GM23248 (cell line): Measurements from ENCODE around the gene MAPK10. TPM values are rescaled to one million over a fixed set of nuclear protein-coding genes. Genes with fewer than 3 reads are reported as not detected.
A peak's percentile ranks its signal among the peaks of the same experiment; 100 is the strongest.

Source experiments
- DNase-seq: peaks from one replicate; pipeline ENCODE4 v3.0.0-alpha.2; 2015
- H2AFZ ChIP-seq: fragments of 200-600 bp; sonication (generic); 2 replicates; pipeline ENCODE4 v1.6.1; 2016; ENCODE audit warnings: antibody characterized with exemption
- H3F3A ChIP-seq: fragments of 200-600 bp; sonication (generic); 2 replicates; pipeline ENCODE4 v1.6.1; 2016; ENCODE audit warnings: mild to moderate bottlenecking, antibody characterized with exemption, mixed run types; ENCODE audit not compliant: insufficient read depth
- H3K27ac ChIP-seq: fragments of 200-600 bp; sonication (generic); 2 replicates; pipeline ENCODE4 v1.5.1; 2016; ENCODE audit warnings: mild to moderate bottlenecking
- H3K27me3 ChIP-seq: fragments of 200-600 bp; sonication (generic); replicated peaks from 2 replicates; pipeline ENCODE4 v1.6.1; 2016; ENCODE audit warnings: mild to moderate bottlenecking; ENCODE audit not compliant: insufficient read depth
- H3K36me3 ChIP-seq: fragments of 200-600 bp; sonication (generic); 2 replicates; pipeline ENCODE4 v1.6.1; 2016; ENCODE audit warnings: low read depth, mild to moderate bottlenecking
- H3K4me1 ChIP-seq: fragments of 200-600 bp; sonication (generic); 2 replicates; pipeline ENCODE4 v1.6.1; 2016; ENCODE audit warnings: mild to moderate bottlenecking; ENCODE audit not compliant: insufficient read depth
- H3K4me2 ChIP-seq: fragments of 200-600 bp; sonication (generic); one replicate; pipeline ENCODE4 v1.6.1; 2016; ENCODE audit warnings: mild to moderate bottlenecking; ENCODE audit not compliant: unreplicated experiment
- H3K4me3 ChIP-seq: fragments of 200-600 bp; sonication (generic); 2 replicates; pipeline ENCODE4 v1.5.1; 2016; ENCODE audit warnings: mild to moderate bottlenecking
- H3K79me2 ChIP-seq: fragments of 200-600 bp; sonication (generic); 2 replicates; pipeline ENCODE4 v1.6.1; 2016; ENCODE audit warnings: mild to moderate bottlenecking; ENCODE audit not compliant: insufficient read depth
- H3K9ac ChIP-seq: fragments of 200-600 bp; sonication (generic); 2 replicates; pipeline ENCODE4 v1.6.1; 2016; ENCODE audit warnings: mild to moderate bottlenecking
- H3K9me2 ChIP-seq: fragments of 200-600 bp; sonication (generic); 2 replicates; pipeline ENCODE4 v1.6.1; 2016; ENCODE audit warnings: mixed run types, mild to moderate bottlenecking, moderate library complexity; ENCODE audit not compliant: insufficient read depth
- H3K9me3 ChIP-seq: fragments of 200-600 bp; sonication (generic); one replicate; pipeline ENCODE4 v1.6.1; 2017; ENCODE audit warnings: low read depth
- H4K20me1 ChIP-seq: fragments of 200-600 bp; sonication (generic); 2 replicates; pipeline ENCODE4 v1.6.0; 2016; ENCODE audit not compliant: insufficient read depth
- EZH2 ChIP-seq: fragments of 200-600 bp; sonication (generic); IDR thresholded peaks from 2 replicates; pipeline ENCODE4 v1.6.1; 2018; ENCODE audit warnings: antibody characterized with exemption, mild to moderate bottlenecking; ENCODE audit not compliant: insufficient read depth, poor library complexity, severe bottlenecking
- EZH2phosphoT487 ChIP-seq: fragments of 200-600 bp; sonication (generic); IDR thresholded peaks from 2 replicates; pipeline ENCODE4 v1.6.1; 2018; ENCODE audit warnings: antibody characterized with exemption, moderate library complexity, mild to moderate bottlenecking, low read depth; ENCODE audit not compliant: insufficient read depth
- WGBS, 2 experiments: methylation state at CpG; one replicate each; pipeline ENCODE4 v1.1.6; 2015 to 2017; ENCODE audit warnings: low lambda C conversion rate in 2 of 2, low coverage in 1 of 2; ENCODE audit errors: missing lambda C conversion rate in 2 of 2; 5-methylcytosine and 5-hydroxymethylcytosine counted together
- in situ Hi-C: fragments of 300-500 bp; cut with MboI; formaldehyde crosslinking; loops from 2 replicates; pipeline ENCODE4 v1.15.0; 2020
- polyA plus RNA-seq: library from polyadenylated mRNA; unstranded; fragments of >200 nt; fragmentation: Nextera tagmentation; extraction: Ambion mirVana; gene quantifications from 2 replicates; pipeline ENCODE4 v1.2.1, GENCODE V29; 2016
- total RNA-seq: library from RNA; depleted of rRNA; stranded (reverse); fragments of >200 nt; shearing (Covaris generic); gene quantifications from 2 replicates; pipeline ENCODE4 v1.2.3, GENCODE V29; 2014

MAPK10 gene
- total and polyA plus RNA-seq, 2 experiments from 2014 or later = 0.73 to 1.3 TPM

- no peaks in the 10 kb centered on the region for H4K20me1 ChIP-seq
- H3K9ac ChIP-seq = no peak overlapping the region
- TF ChIP-seq EZH2 (no peak), EZH2phosphoT487 (no peak)
- H3K79me2 ChIP-seq = no peaks in the 10 kb centered on the region
- H3K9me2 ChIP-seq = no peaks in the 10 kb centered on the region
- in situ Hi-C loops = no loop called here
- H3F3A ChIP-seq = 0 out of 2 replicates have a peak, but pooled peaks cover 6% of the 10 kb centered on the region
- no peak overlapping the region for H3K27ac ChIP-seq
- no peaks in the 10 kb centered on the region for H3K9me3 ChIP-seq
- H3K4me3 ChIP-seq = no peak overlapping the region
- H3K4me2 ChIP-seq = no peak overlapping the region
- peaks cover 10% of the 10 kb centered on the region for H3K4me1 ChIP-seq
- DNase-seq = no peak
- WGBS, 2 experiments = 60 to 67% methylated on average over 1 of the region's 1 CpG
- H3K27me3 ChIP-seq = no peaks in the 10 kb centered on the region
- no peak overlapping the region for H2AFZ ChIP-seq
- H3K36me3 ChIP-seq = no peaks in the 10 kb centered on the region
Measured at GRCh38 chr4:86019362-86019761, 340.5 kb downstream of the MAPK10 start.

- no peaks in the 10 kb centered on the region for H3K27me3 ChIP-seq
- no peak overlapping the region for H3K9ac ChIP-seq
- in situ Hi-C loops = no loop called here
- H3K9me3 ChIP-seq = no peaks in the 10 kb centered on the region
- H3K27ac ChIP-seq = no peak overlapping the region
- H3K4me2 ChIP-seq = peak overlapping the region; percentile 9
- peak; percentile 38 for DNase-seq
- TF ChIP-seq EZH2 = no peak
- no peak for TF ChIP-seq EZH2phosphoT487
- H3K9me2 ChIP-seq = no peaks in the 10 kb centered on the region
- no peak overlapping the region for H2AFZ ChIP-seq
- no peak overlapping the region for H3K4me3 ChIP-seq
- no peaks in the 10 kb centered on the region for H3K36me3 ChIP-seq
- peaks cover 34% of the 10 kb centered on the region for H3K4me1 ChIP-seq
- H3F3A ChIP-seq = peaks cover 22% of the 10 kb centered on the region; the same call in 1 of the 2 replicates
- no peaks in the 10 kb centered on the region for H4K20me1 ChIP-seq
- 68 to 73% methylated on average over 2 of the region's 2 CpGs for WGBS, 2 experiments
- H3K79me2 ChIP-seq = no peaks in the 10 kb centered on the region
Measured at GRCh38 chr4:86015412-86016350, 344.2 kb downstream of the MAPK10 start.

GRCh38 chr4:86014599-86014998 lies 345.3 kb downstream of the MAPK10 start:
- Histone ChIP-seq H3K4me1 (peaks cover 41% of the 10 kb centered on the region), H3K9ac (no peak overlapping the region), H3K4me2 (no peak overlapping the region), H3K4me3 (no peak overlapping the region), H3K79me2 (no peaks in the 10 kb centered on the region), H3K27ac (no peak overlapping the region), H2AFZ (no peak overlapping the region), H3K9me3 (no peaks in the 10 kb centered on the region), H3F3A (peaks cover 29% of the 10 kb centered on the region; the same call in 1 of the 2 replicates), H3K9me2 (no peaks in the 10 kb centered on the region), H4K20me1 (no peaks in the 10 kb centered on the region), H3K36me3 (no peaks in the 10 kb centered on the region), H3K27me3 (no peaks in the 10 kb centered on the region)
- TF ChIP-seq EZH2 (no peak), EZH2phosphoT487 (no peak)
- no peak for DNase-seq
- WGBS, 2 experiments = 78 to 93% methylated on average over 5 of the region's 5 CpGs
- in situ Hi-C loops = no loop called here

GRCh38 chr4:86013621-86014020 lies 346.2 kb downstream of the MAPK10 start:
- Histone ChIP-seq H3K27me3 (no peaks in the 10 kb centered on the region), H3K36me3 (no peaks in the 10 kb centered on the region), H3K4me1 (peaks cover 41% of the 10 kb centered on the region), H3K9me2 (no peaks in the 10 kb centered on the region), H3K4me3 (no peak overlapping the region), H4K20me1 (no peaks in the 10 kb centered on the region), H3K79me2 (no peaks in the 10 kb centered on the region), H3K27ac (no peak overlapping the region), H2AFZ (no peak overlapping the region), H3K9ac (no peak overlapping the region), H3K9me3 (no peaks in the 10 kb centered on the region), H3F3A (peaks cover 35% of the 10 kb centered on the region; the same call in 1 of the 2 replicates), H3K4me2 (peak overlapping the region; percentile 50)
- DNase-seq = peak; percentile 35
- TF ChIP-seq EZH2 (no peak), EZH2phosphoT487 (no peak)
- WGBS, 2 experiments = 73 to 76% methylated on average over 4 of the region's 4 CpGs
- in situ Hi-C loops = no loop called here
